Measurements from ENCODE around the gene SYNGAP1. TPM values are rescaled to one million over a fixed set of nuclear protein-coding genes. Genes with fewer than 3 reads are reported as not detected.

The SYNGAP1 gene
- total RNA-seq, 3 donors from 2014 or later: 6.1 to 12.5 (median 10.7) TPM

GRCh38 chr6:33415831-33416230, 4.0 kb upstream of the SYNGAP1 start:
- Histone ChIP-seq H3K36me3 (no peaks in the 10 kb centered on the region), H3K9me3 (no peaks in the 10 kb centered on the region), H3K4me1 (peaks cover 5 to 16% of the 10 kb centered on the region in 2 donors), H3K27me3 (no peaks in the 10 kb centered on the region), H3K27ac (peak overlapping the region; percentile 2 to 49), H3K4me3 (no peak overlapping the region)
- intact Hi-C loops (cut with DNase I; ENCODE audit: low total_unique reads): loop anchor here (10.0 kb wide), 1 partner anchor 541 kb away; no protein-coding TSS in a partner anchor
- TF ChIP-seq POLR2AphosphoS5 (IDR thresholded peaks at IDR 0.05): no peak
- no peak for TF ChIP-seq POLR2A (IDR thresholded peaks at IDR 0.05)
- TF ChIP-seq, protein P1, sequence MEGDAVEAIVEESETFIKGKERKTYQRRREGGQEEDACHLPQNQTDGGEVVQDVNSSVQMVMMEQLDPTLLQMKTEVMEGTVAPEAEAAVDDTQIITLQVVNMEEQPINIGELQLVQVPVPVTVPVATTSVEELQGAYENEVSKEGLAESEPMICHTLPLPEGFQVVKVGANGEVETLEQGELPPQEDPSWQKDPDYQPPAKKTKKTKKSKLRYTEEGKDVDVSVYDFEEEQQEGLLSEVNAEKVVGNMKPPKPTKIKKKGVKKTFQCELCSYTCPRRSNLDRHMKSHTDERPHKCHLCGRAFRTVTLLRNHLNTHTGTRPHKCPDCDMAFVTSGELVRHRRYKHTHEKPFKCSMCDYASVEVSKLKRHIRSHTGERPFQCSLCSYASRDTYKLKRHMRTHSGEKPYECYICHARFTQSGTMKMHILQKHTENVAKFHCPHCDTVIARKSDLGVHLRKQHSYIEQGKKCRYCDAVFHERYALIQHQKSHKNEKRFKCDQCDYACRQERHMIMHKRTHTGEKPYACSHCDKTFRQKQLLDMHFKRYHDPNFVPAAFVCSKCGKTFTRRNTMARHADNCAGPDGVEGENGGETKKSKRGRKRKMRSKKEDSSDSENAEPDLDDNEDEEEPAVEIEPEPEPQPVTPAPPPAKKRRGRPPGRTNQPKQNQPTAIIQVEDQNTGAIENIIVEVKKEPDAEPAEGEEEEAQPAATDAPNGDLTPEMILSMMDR (IDR thresholded peaks at IDR 0.05): no peak
- no peak for DNase-seq (ENCODE audit: low spot score in 2 of 2)

DNA sequence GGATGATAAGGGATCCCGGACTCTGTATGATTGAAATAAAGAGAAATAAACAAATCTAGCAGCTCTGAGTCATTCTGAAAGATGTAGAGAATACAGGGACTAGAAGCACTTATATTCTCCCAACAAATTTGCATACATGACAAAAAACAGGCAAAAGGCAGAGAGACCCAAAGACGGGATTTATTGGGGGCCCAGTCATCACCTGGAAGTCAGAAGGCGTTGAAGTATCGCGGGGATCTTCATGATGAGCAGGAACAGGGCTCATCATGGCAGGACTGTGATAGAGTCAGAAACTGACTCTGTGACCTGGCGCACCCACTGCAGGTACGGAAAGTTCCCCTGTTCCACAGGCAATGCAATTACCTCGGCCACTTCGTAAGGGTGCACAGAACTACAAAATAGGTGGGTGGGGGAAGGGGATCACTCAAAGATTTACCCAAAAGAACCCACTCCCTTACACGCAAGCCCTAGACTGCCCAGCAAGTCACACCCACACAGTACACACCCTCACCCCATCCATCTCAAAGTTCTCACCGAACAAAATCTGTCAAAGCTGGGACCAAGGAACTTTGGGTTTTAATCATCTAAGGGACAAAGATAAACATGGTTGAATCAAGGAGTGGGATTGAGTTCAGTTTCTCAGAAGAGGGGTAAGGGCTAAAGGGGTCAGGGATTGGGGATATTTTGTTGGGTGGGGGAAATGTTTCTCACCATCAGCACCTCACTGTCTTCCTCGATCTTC, 3.3 kb upstream of the SYNGAP1 start:
- Histone ChIP-seq H3K36me3 (no peaks in the 10 kb centered on the region), H3K27ac (peak overlapping the region; percentile 95 to 99), H3K4me1 (peaks cover 5 to 16% of the 10 kb centered on the region in 2 donors), H3K9me3 (no peaks in the 10 kb centered on the region), H3K27me3 (no peaks in the 10 kb centered on the region), H3K4me3 (peak overlapping the region; percentile 50 to 77 (median 70))
- DNase-seq (ENCODE audit: low spot score in 2 of 2): no peak
- intact Hi-C loops (cut with DNase I; ENCODE audit: low total_unique reads): loop anchor here (10.0 kb wide), 1 partner anchor 542 kb away; no protein-coding TSS in a partner anchor
- TF ChIP-seq, protein P1 (IDR thresholded peaks at IDR 0.05): no peak
- TF ChIP-seq POLR2AphosphoS5 (IDR thresholded peaks at IDR 0.05): no peak
- no peak for TF ChIP-seq POLR2A (IDR thresholded peaks at IDR 0.05)

DNA sequence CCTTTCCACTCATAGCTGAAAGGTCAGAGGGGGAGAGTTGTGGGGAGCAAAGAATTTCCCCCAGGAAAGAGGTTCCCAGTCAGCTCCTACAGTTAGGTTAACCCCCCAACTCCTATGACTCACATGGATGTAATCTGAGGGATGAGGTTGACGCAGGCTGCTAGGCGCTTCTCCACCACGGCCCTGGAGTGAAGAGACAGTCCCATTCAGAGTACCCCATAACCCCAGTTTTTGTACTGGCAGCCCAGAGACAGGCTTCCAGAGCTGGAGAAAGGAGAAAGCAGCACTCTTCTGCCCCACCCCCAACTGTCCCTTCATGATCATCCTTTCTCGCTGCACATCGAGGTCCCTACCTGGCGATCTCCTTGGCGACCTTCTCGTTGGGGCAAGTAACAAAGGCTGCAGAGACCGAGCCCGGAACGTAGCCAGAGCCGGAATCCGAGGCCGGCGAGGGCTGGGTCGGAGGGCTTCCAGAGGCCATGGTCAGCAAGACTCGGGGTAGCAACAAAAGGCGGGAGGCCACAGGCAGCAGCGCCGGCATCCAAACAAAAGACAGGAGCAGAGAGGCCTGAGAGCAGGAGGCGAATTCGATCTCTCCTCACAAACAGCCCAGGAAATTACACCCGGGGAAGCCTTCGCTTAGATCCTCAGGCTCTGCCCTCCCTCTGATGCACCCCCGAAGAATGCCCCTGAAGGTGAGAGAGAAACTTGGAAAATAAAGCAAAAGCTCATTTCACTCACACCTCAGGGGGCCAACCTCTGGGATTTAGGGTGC, 2.5 kb upstream of the SYNGAP1 start:
- no peaks in the 10 kb centered on the region for H3K9me3 ChIP-seq
- H3K27ac ChIP-seq: peak overlapping the region; percentile 95 to 99
- H3K36me3 ChIP-seq: no peaks in the 10 kb centered on the region
- peaks cover 5 to 9% of the 10 kb centered on the region in 2 donors for H3K4me1 ChIP-seq
- peak overlapping the region; percentile 50 to 77 (median 70) for H3K4me3 ChIP-seq
- H3K27me3 ChIP-seq: no peaks in the 10 kb centered on the region
- intact Hi-C loops (cut with DNase I; ENCODE audit: low total_unique reads): loop anchor here (10.0 kb wide), 1 partner anchor 543 kb away; no protein-coding TSS in a partner anchor
- no peak for DNase-seq (ENCODE audit: low spot score in 2 of 2)
- TF ChIP-seq, protein P1 (IDR thresholded peaks at IDR 0.05): no peak
- TF ChIP-seq POLR2AphosphoS5 (IDR thresholded peaks at IDR 0.05): no peak
- no peak for TF ChIP-seq POLR2A (IDR thresholded peaks at IDR 0.05)

GRCh38 chr6:33417903-33418689, 1.8 kb upstream of the SYNGAP1 start, which contains the start of gene CUTA:
Gene CUTA, minus strand, starts transcription at chr6:33418107. Its CDS starts 107 bp downstream, at chr6:33418000.
- Histone ChIP-seq H3K27me3 (no peaks in the 10 kb centered on the region), H3K27ac (peak within 1 kb of the TSS; percentile 95 to 99), H3K4me3 (peak within 1 kb of the TSS; percentile 50 to 77 (median 70)), H3K36me3 (no peaks in the 10 kb centered on the region), H3K9me3 (no peaks in the 10 kb centered on the region), H3K4me1 (peaks cover 2 to 5% of the 10 kb centered on the region in 2 donors)
- peak; percentile 99 to 100 for DNase-seq (ENCODE audit: low spot score in 2 of 2)
- peak; percentile 82 to 97 (median 95) for TF ChIP-seq POLR2AphosphoS5 (IDR thresholded peaks at IDR 0.05)
- TF ChIP-seq POLR2A (IDR thresholded peaks at IDR 0.05): peak; percentile 84
- TF ChIP-seq, protein P1 (IDR thresholded peaks at IDR 0.05): peak in 2 of 3 donors; percentile 29 to 44
- intact Hi-C loops (cut with DNase I; ENCODE audit: low total_unique reads): loop anchor here (10.0 kb wide), 1 partner anchor 543 kb away; no protein-coding TSS in a partner anchor

All from breast epithelium (tissue), 4 donors.